Measurements from ENCODE around the gene LSAMP.
"Not testable (repeated sequence)": the region's sequence is repeated elsewhere in the genome, so short reads cannot be mapped to it uniquely, and the experiment has no call there.

The LSAMP gene

DNA sequence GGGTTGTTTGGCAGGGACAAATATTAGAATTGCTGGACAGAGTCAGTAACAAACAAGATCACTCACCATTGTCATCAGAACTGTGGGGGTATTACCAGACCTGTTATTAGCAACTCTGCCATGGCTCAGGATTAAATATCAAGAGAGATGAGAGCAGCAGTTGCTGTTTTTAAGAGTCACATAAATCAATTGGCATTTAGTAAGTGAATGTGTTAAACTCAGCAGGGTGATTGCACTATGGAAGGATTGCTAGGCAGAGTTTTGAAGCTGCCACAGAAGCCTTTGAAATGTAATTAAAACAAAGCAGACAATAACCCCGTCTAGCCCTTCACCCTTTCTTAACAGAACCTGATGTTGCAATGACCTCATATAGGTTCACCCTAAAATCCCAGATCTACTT lies 583.2 kb downstream of the LSAMP start:
- DNase-seq: no peak

DNA sequence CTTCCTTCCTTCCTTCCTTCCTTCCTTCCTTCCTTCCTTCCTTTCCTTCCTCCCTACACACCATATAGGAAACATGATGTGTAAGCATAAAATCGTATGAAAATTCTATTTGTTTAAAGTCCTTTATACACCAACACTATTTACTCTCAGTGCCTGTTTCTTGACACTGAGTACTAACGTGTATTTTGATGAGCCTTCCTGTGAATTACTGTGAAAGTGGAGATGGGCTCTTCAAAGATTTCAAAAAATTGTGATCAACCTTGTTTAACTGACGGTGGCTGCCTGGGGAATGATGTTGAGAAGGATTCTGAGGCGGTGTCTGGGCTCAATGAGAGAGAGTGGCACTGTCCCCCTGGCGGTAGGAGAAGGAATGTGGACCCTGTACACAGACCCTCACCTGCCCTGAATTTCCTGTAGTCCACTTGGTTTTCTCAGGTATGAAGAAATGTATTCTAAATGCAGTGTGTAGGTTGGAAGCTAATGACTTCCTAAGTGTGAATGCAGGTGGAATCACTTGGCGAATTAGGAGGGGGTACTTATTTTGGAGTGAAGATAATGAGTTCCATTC lies 584.0 kb downstream of the LSAMP start:
- DNase-seq: no peak

DNA sequence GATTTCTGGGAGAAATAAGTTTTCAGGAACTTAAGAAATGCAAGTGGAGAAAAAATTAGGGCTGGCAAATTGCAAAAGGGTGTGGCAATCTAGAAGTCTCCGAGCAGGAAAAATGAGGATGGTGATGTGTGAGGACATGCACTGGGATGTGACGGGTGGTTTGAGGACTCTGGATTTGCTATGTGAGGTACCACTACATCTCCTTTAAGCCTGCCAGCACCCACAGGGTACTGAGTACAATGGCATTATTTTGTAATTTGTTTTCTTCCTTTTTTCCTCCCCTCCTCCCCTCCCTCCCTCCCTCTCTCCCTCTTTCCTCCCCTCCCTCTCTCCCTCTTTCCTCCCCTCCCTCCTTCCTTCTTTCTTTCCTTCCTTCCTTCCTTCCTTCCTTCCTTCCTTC lies 584.5 kb downstream of the LSAMP start:
- no peak for DNase-seq

DNA sequence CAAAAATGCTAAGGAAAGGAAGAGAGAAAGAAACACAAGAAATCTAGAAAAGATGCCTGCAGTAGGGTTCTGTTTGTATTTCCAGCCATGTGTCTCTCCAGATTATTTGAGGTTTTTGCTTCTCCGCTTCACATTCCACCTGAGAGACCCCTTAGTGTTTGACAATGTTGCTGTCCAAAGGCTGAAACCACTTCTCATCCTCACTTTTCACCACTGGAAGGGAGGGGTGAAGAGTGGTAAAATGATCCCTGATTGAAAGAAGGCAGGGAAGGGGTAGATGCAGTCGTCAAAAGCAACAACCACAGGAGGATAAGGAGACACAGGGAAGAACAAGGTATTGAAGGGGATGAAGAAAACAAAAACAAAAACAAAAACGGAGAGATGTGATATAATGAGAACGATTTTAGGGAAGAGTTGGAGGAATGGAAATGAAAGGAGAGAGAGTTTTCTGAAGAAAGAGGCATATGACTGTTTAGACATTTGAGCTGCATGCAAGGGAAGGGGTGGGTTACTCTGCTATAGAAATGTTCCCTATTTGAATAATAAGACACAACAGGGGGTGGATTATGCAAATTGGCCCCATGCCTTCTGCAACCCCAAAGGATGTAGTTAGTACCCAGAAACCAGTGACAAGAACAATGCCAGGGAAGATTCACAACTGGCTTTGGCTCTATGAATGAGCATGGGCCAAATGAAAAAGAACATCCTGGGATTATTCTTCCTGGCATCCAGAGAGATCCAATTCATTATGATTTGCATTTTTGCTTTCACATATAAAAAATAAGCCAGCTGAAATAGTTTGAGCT lies 586.1 kb downstream of the LSAMP start:
- no peak for DNase-seq

- no peak for DNase-seq
Observed at GRCh38 chr3:115857518-115858136, 587.7 kb downstream of the LSAMP start.

DNA sequence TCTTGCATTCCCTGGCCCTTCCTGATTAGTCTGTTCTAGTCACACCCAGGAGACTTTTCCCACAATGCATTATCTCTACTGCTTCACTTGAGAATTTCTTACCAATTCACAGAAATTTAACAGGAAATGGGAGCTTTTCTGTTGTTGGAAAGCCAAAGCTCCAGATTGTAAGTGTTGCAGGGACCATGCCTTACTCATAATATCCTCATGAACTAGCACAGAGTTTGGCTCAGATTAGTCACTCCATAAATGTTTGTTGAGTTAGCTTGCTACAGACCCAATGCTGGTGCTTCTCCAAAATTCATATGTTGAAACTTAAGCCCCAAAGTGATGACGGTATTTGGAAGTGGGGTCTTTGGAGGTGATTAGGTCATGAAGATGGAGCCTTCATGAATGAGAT lies 589.4 kb downstream of the LSAMP start:
- DNase-seq: no peak

GRCh38 chr3:115853104-115853503 lies 592.2 kb downstream of the LSAMP start:
- no peak for DNase-seq

DNA sequence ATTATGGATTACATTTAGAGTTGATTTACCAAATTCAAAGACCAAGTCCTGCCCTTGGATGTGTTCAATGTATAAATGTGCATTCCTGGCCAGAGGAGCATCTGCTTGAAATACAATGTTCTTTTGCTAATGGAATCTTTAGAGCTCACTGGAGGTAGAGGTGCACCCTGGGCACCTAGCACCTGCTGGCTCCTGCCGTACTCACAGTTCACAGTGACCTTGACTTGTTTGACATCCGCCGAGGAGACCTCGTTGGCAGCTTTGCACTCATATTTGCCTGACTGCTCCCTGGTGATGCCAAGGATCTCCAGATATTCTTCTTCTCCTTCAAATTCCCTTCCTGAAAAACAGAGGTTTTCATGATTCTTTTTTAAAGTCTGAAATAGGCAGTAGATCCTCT lies 593.0 kb downstream of the LSAMP start:
- no peak for DNase-seq

- no peak for DNase-seq
Observed at GRCh38 chr3:115851571-115851970, 593.7 kb downstream of the LSAMP start.

DNA sequence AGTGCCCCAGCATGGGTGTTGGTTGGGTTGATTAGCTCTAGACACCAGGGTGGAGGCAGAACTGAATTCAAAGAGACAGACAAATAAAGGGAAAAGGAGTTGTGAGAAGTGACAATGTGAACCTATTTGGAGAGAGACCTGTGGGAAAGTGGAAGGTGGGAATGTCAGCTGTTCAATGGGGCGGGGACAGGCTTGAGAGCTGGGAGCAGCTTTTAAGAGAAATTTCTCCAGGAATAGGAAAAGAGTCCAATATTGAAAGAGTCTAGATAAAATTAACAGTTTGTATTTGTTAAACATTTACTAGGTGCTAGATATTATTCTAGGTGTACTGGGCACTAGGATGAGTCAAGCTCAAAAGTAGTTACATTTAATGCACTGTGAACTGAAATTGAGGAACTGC lies 596.6 kb downstream of the LSAMP start:
- no peak for DNase-seq

DNA sequence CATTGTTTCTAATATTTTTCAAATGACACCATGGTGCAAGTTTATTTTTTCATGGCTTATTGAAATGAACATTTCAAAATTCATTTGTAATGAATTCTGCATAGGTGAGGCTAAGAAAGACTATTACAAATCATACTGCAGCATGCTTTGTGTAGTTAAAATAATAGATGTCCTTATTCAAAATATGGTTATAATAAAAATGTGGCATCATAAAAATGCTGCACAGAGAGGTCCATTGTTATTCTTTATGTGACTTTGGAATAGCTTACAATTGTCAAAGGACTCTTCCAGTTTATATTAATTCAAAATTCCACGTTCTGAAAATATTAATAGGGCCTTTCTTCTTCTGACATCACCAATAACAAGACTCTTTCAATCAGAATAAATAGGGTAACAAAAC lies 599.3 kb downstream of the LSAMP start:
- no peak for DNase-seq

DNA sequence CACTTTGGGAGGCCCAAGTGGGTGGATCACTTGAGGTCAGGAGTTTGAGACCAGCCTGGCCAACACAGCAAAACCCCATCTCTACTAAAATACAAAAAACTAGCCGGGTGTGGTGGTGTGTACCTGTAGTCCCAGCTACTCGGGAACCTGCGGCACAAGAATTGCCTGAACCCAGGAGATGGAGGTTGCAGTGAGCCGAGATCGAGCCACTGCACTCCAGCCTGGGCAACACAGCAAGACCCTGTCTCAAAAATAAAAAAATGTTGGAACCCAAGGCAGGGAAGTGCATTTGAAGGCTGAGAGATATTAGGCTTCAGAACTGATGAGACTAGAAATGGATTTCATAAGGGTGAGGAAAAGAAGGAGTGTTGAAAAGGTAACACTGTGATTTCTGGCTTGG lies 600.6 kb downstream of the LSAMP start:
- not testable (repeated sequence) for DNase-seq

DNA sequence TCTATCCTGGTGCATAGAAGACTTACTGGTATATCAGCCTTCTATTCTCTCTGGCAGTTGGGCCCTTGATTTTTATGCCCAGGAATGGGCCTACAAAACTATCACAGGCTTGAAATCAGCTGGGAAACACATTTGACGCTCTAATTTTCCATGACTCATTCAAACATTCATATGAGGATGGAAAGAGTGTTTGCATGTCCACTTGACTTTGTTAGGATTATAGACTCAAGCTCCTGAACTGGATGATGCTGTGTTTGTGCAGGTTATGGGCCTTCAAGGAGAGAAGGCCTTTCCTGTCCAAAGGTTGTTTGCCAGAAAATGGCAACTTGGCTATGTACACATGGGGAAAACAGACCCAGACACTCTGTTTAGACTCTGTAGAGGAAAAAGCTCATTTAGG lies 602.1 kb downstream of the LSAMP start:
- no peak for DNase-seq

DNA sequence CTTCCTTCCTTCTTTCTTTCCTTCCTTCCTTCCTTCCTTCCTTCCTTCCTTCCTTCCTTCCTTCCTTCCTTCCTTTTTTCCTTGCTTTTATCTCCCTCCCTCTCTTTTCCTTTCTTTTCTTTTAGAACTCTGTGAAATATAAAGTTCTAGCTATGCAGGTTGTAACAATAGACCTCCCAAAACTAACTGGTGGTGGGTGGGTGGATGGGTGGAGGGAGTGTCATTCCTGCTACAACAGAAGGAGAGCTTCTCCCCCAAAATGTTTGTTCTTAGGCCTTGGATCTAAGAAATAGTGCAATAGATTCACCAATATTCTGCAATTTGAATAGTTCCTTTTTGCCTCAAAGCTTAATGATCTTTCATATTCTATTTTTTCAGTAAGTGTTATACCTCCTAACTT lies 606.0 kb downstream of the LSAMP start:
- DNase-seq: no peak

DNA sequence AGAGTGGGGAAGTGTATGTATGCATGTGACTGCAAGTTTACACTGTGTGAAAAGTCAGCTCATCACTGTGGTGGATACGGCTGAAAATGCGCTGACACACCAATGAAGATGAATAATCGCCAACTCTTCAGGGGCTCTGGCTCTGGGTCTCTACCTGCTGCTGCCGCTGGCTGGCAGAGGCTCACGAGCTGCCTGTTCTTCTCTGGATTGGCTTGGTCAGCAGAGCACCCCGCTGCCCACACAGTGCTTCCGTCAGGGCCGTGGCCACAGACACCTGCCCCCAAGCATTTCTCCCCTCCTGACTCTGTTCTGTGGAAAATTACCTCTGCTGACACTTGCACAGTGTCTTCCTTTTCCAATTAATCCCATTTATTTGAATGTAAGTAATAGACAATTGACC lies 606.5 kb downstream of the LSAMP start:
- no peak for DNase-seq

GRCh38 chr3:115836944-115837343 lies 608.3 kb downstream of the LSAMP start:
- peak; percentile 15 for DNase-seq

DNA sequence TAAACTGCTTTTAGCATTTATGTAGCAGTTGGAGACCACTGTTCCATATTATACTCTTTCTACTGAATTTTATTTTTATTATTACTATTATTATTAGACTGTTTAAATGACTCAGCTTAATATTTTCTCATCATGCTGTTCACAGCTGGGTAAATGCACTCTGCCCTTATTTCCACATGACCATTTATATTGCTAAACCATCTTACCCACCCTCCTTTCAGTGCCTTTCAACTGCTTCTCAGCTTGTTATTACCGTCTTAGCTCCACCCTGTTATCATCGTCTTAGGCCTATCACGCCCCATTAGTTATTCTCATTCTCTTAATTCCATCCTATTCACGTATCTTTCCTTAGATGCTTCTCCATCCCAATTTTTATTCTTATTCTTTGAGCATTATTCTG lies 609.3 kb downstream of the LSAMP start:
- DNase-seq: no peak

- DNase-seq: no peak
Observed at GRCh38 chr3:115834068-115834467, 611.2 kb downstream of the LSAMP start.

GRCh38 chr3:115833074-115833473 lies 612.2 kb downstream of the LSAMP start:
- no peak for DNase-seq

DNA sequence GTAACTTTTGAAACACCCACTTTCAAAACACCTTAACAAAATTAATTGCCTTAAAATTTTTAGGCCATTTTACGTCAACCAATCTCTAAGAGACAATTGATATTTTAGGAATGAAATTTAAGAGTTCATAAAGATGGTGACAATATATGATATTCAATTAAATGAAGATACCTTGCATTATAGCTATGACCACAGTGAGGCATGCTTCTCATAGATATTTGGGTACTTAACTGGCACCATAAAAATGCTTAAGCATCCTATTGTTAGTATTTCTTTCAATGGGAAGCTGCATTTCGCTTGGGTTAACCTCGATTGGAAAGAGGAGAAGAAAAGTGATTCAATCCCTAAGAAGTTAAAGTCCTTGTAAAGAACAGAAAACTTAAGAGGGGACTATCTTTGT lies 613.0 kb downstream of the LSAMP start:
- no peak for DNase-seq

DNA sequence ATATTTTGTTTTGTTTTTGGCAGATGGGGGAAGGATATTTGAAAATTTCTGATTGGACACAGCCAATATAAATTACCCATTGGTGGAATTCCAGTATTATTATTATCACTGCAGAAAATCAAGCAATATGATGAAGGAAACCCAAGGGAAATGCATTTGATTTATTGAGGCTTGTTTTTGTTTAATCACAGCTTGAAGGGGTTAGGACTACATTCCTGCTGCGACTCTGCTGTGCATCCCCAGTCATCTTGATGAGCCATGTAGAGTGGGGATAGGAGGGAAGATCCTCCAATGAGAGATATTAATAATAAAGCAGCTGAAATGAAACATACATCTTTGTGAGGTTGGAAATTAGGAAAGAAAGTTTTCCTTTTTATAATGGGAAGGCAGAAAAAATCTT lies 613.4 kb downstream of the LSAMP start:
- no peak for DNase-seq

DNA sequence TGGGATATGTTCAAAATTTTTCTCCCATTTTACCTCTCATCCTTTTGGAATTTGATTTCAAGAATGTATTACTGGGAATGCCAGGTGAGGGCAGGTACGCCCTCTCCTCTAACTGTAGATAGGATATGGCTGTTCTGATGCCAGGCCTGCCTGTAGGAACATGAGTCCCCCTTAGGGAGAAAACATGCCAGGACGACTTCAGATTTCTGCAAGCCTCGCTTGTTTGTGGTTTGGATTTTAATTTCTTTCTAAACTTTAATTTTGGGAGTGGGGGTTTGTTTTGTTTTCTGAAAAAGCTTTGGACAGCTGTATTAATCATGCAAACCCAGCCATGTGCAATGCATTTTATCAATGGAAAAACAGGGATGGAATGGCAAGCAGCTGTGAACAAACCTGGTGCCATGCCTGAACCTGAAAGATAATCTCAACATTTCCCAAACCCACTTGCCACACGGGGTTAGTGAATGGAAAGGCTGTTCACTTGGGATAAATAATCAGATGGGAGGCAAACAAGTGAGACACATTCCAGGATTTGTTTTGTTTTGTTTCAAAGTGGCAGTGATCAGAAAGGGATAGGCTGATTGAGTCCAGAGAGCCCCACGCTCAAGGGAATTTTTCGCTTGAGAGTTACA lies 614.4 kb downstream of the LSAMP start:
- no peak for DNase-seq

GRCh38 chr3:115828401-115828800 lies 616.9 kb downstream of the LSAMP start:
- no peak for DNase-seq

DNA sequence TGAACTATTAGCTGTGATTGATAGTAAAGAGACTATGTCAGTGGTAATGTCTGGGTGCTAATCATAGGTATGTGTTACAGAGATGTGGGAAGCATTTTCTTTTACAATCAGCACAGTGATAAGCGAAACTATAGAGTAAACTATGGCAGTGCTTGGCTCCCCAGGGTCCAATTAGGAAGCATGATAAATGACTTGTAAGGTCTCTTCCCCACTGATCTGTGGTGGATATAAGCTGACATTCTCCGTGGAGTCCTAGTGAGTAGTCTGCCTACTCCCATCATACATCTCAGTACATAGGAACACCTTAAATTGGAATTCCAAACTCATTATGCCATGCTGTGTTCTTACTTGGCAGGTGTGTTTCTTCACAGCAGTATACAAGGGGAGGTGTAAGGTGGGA lies 617.8 kb downstream of the LSAMP start:
- no peak for DNase-seq
